Hepatocyte (in vitro differentiated cells): ENCODE data around the gene TGIF1. TPM values are rescaled to one million over a fixed set of nuclear protein-coding genes. Genes with fewer than 3 reads are reported as not detected.
A peak's percentile ranks its signal among the peaks of the same experiment; 100 is the strongest.
"Not testable (repeated sequence)": the region's sequence is repeated elsewhere in the genome, so short reads cannot be mapped to it uniquely, and the experiment has no call there.

Experiments used
- DNase-seq: peaks from one replicate; pipeline ENCODE4 v3.0.0-alpha.2; 2016; ENCODE audit warnings: low spot score
- H2AFZ ChIP-seq: fragments of 200-600 bp; sonication (generic); 2 replicates; pipeline ENCODE4 v1.6.0; 2016; ENCODE audit warnings: antibody characterized with exemption, mild to moderate bottlenecking
- H3K27ac ChIP-seq: fragments of 200-600 bp; sonication (generic); 2 replicates; pipeline ENCODE4 v1.5.1; 2016; ENCODE audit warnings: mild to moderate bottlenecking
- H3K27me3 ChIP-seq: fragments of 200-600 bp; sonication (generic); 2 replicates; pipeline ENCODE4 v1.6.1; 2016
- H3K36me3 ChIP-seq: fragments of 200-600 bp; sonication (generic); replicated peaks from 2 replicates; pipeline ENCODE4 v1.5.1; 2016; ENCODE audit warnings: low read depth; ENCODE audit not compliant: insufficient read depth
- H3K4me1 ChIP-seq: fragments of 200-600 bp; sonication (generic); 2 replicates; pipeline ENCODE4 v1.5.1; 2016; ENCODE audit warnings: mild to moderate bottlenecking, moderate library complexity; ENCODE audit not compliant: insufficient read depth
- H3K4me2 ChIP-seq: fragments of 200-600 bp; sonication (generic); 2 replicates; pipeline ENCODE4 v1.6.0; 2016
- H3K4me3 ChIP-seq: fragments of 200-600 bp; sonication (generic); 2 replicates; pipeline ENCODE4 v1.5.1; 2016; ENCODE audit warnings: mild to moderate bottlenecking
- H3K79me2 ChIP-seq: fragments of 200-600 bp; sonication (generic); 2 replicates; pipeline ENCODE4 v1.6.0; 2017; ENCODE audit warnings: mild to moderate bottlenecking
- H3K9me2 ChIP-seq: fragments of 200-600 bp; sonication (generic); replicated peaks from 2 replicates; pipeline ENCODE4 v1.6.0; 2017; ENCODE audit warnings: mild to moderate bottlenecking; ENCODE audit not compliant: insufficient read depth
- H3K9me3 ChIP-seq: fragments of 200-600 bp; sonication (generic); 2 replicates; pipeline ENCODE4 v1.5.1; 2016; ENCODE audit warnings: low read depth, mild to moderate bottlenecking
- H4K20me1 ChIP-seq: fragments of 200-600 bp; sonication (generic); 2 replicates; pipeline ENCODE4 v1.6.0; 2016; ENCODE audit warnings: mild to moderate bottlenecking; ENCODE audit not compliant: insufficient read depth, poor library complexity, severe bottlenecking
- CTCF ChIP-seq: fragments of 200-600 bp; sonication (generic); IDR thresholded peaks from 2 replicates; pipeline ENCODE4 v1.5.1; 2016; ENCODE audit warnings: antibody characterized with exemption, mild to moderate bottlenecking; ENCODE audit not compliant: poor library complexity
- EZH2 ChIP-seq: fragments of 200-600 bp; sonication (generic); IDR thresholded peaks from 2 replicates; pipeline ENCODE4 v1.6.1; 2016; ENCODE audit warnings: antibody characterized with exemption, mild to moderate bottlenecking, borderline replicate concordance
- EZH2phosphoT487 ChIP-seq: fragments of 200-600 bp; sonication (generic); IDR thresholded peaks from one replicate; pipeline ENCODE4 v1.6.1; 2018; ENCODE audit warnings: antibody characterized with exemption, mild to moderate bottlenecking, low read depth, moderate library complexity; ENCODE audit not compliant: unreplicated experiment, severe bottlenecking
- WGBS: methylation state at CpG from one replicate; pipeline ENCODE4 v1.1.6; 2016; ENCODE audit warnings: low lambda C conversion rate; ENCODE audit errors: missing lambda C conversion rate; 5-methylcytosine and 5-hydroxymethylcytosine counted together
- polyA plus RNA-seq: library from polyadenylated mRNA; unstranded; fragments of >200 nt; fragmentation: Nextera tagmentation; extraction: Ambion mirVana; gene quantifications from 2 replicates; pipeline ENCODE4 v1.2.1, GENCODE V29; 2016
- total RNA-seq: library from RNA; depleted of rRNA; stranded (reverse); fragments of >200 nt; gene quantifications from 2 replicates; pipeline ENCODE4 v1.2.3, GENCODE V29; 2014

TGIF1 gene
- total and polyA plus RNA-seq, 2 experiments from 2014 or later: 129 to 193 TPM

- Histone ChIP-seq H3K27me3 (no peaks in the 10 kb centered on the region), H2AFZ (no peak overlapping the region), H3K79me2 (no peaks in the 10 kb centered on the region), H3K4me3 (no peak overlapping the region), H4K20me1 (no peaks in the 10 kb centered on the region), H3K4me2 (no peak overlapping the region), H3K4me1 (no peaks in the 10 kb centered on the region), H3K36me3 (no peaks in the 10 kb centered on the region), H3K9me3 (no peaks in the 10 kb centered on the region), H3K27ac (no peak overlapping the region), H3K9me2 (no peaks in the 10 kb centered on the region)
- TF ChIP-seq EZH2 (no peak), CTCF (no peak), EZH2phosphoT487 (no peak)
- no peak for DNase-seq
- 95% methylated on average over 9 of the region's 9 CpGs for WGBS
These were observed 18.2 kb downstream of the TGIF1 start for GRCh38 chr18:3468066-3468705.

- no peak overlapping the region for H3K27ac ChIP-seq
- no peaks in the 10 kb centered on the region for H3K79me2 ChIP-seq
- no peak overlapping the region for H2AFZ ChIP-seq
- no peaks in the 10 kb centered on the region for H3K9me3 ChIP-seq
- no peaks in the 10 kb centered on the region for H3K27me3 ChIP-seq
- 87% methylated on average over 8 of the region's 8 CpGs for WGBS
- no peak overlapping the region for H3K4me3 ChIP-seq
- H3K4me2 ChIP-seq: no peak overlapping the region
- no peaks in the 10 kb centered on the region for H3K4me1 ChIP-seq
- peak; percentile 45 for DNase-seq
- no peaks in the 10 kb centered on the region for H3K9me2 ChIP-seq
- TF ChIP-seq EZH2phosphoT487 (no peak), EZH2 (no peak), CTCF (no peak)
- H3K36me3 ChIP-seq: no peaks in the 10 kb centered on the region
- no peaks in the 10 kb centered on the region for H4K20me1 ChIP-seq
These were observed 18.9 kb downstream of the TGIF1 start for GRCh38 chr18:3468833-3469232.

- 86% methylated on average over 3 of the region's 3 CpGs for WGBS
- Histone ChIP-seq H2AFZ (no peak overlapping the region), H3K4me1 (no peaks in the 10 kb centered on the region), H3K27me3 (no peaks in the 10 kb centered on the region), H4K20me1 (no peaks in the 10 kb centered on the region), H3K4me3 (no peak overlapping the region), H3K36me3 (no peaks in the 10 kb centered on the region), H3K27ac (no peak overlapping the region), H3K9me3 (no peaks in the 10 kb centered on the region), H3K9me2 (no peaks in the 10 kb centered on the region), H3K79me2 (no peaks in the 10 kb centered on the region), H3K4me2 (no peak overlapping the region)
- DNase-seq: no peak
- no peak for TF ChIP-seq EZH2phosphoT487
- TF ChIP-seq EZH2: no peak
These were observed 21.2 kb downstream of the TGIF1 start for GRCh38 chr18:3471141-3471648.

- not testable (repeated sequence) for H3K4me1 ChIP-seq, DNase-seq, H3K27me3 ChIP-seq, H3K4me2 ChIP-seq, H3K4me3 ChIP-seq, H3K79me2 ChIP-seq, H2AFZ ChIP-seq, H3K9me2 ChIP-seq, H3K9me3 ChIP-seq, H4K20me1 ChIP-seq, H3K36me3 ChIP-seq, H3K27ac ChIP-seq
- WGBS: 88% methylated on average over 3 of the region's 3 CpGs
These were observed 22.1 kb downstream of the TGIF1 start for GRCh38 chr18:3472121-3472520.
